PFSK-1 (cell line): ENCODE results near the gene RPL29.

Experiments
- FOXP2 ChIP-seq: optimal IDR thresholded peaks from 2 replicates; pipeline ENCODE3; 2011; ENCODE audit warnings: borderline replicate concordance, control low read depth, inconsistent platforms; ENCODE audit not compliant: insufficient read depth; ENCODE audit errors: extremely low read length, extremely low read depth
- POLR2AphosphoS5 ChIP-seq: IDR thresholded peaks from 2 replicates; pipeline ENCODE4 v1.6.1; 2012; ENCODE audit warnings: low read depth, mild to moderate bottlenecking, control low read depth, low read length, moderate library complexity
- REST ChIP-seq, 2 experiments: IDR thresholded peaks; 2 replicates each; pipeline versions ENCODE4 v1.6.1 to v1.8.0; 2011 to 2012; ENCODE audit warnings: low read depth in 2 of 2, low read length in 2 of 2, control low read depth in 1 of 2, inconsistent platforms in 1 of 2, mild to moderate bottlenecking in 1 of 2, moderate library complexity in 1 of 2; ENCODE audit not compliant: insufficient read depth in 1 of 2
- SIN3A ChIP-seq: IDR thresholded peaks from 2 replicates; pipeline ENCODE4 v1.6.1; 2012; ENCODE audit warnings: mild to moderate bottlenecking, low read length, moderate library complexity, borderline replicate concordance; ENCODE audit not compliant: insufficient read depth
- TAF1 ChIP-seq: IDR thresholded peaks from 2 replicates; pipeline ENCODE4 v1.6.1; 2012; ENCODE audit warnings: low read length, control low read depth, borderline replicate concordance; ENCODE audit not compliant: insufficient read depth

RPL29 gene

GRCh38 chr3:51964521-51964920 is 31.2 kb downstream of the RPL29 start:
- TF ChIP-seq POLR2AphosphoS5 (no peak), TAF1 (no peak), FOXP2 (no peak), SIN3A (no peak), REST (IDR thresholded peaks at IDR 0.05; ENCODE audit: insufficient read depth in 1 of 2, low read depth in 2 of 2, low read length in 2 of 2) (no peak)

GRCh38 chr3:51963951-51964451 is 31.7 kb downstream of the RPL29 start:
- TF ChIP-seq REST (IDR thresholded peaks at IDR 0.05; ENCODE audit: insufficient read depth in 1 of 2, low read depth in 2 of 2, low read length in 2 of 2), result no peak
- no peak for TF ChIP-seq FOXP2
- TF ChIP-seq POLR2AphosphoS5, result no peak

GRCh38 chr3:51962854-51963530 is 32.7 kb downstream of the RPL29 start:
- TF ChIP-seq TAF1 (no peak), SIN3A (no peak), FOXP2 (no peak), REST (IDR thresholded peaks at IDR 0.05; ENCODE audit: insufficient read depth in 1 of 2, low read depth in 2 of 2, low read length in 2 of 2) (no peak), POLR2AphosphoS5 (no peak)

GRCh38 chr3:51961602-51962569 is 33.8 kb downstream of the RPL29 start:
- no peak for TF ChIP-seq FOXP2
- TF ChIP-seq REST (IDR thresholded peaks at IDR 0.05; ENCODE audit: insufficient read depth in 1 of 2, low read depth in 2 of 2, low read length in 2 of 2), result no peak
- TF ChIP-seq POLR2AphosphoS5, result no peak
- TF ChIP-seq TAF1, result no peak
- TF ChIP-seq SIN3A, result no peak
